ENCODE measurements around the gene CFAP69. TPM values are rescaled to one million over a fixed set of nuclear protein-coding genes. Genes with fewer than 3 reads are reported as not detected.

Gene CFAP69
- total and polyA plus RNA-seq, 4 experiments from 2014 or later: 0.58 TPM; not detected in 3

DNA sequence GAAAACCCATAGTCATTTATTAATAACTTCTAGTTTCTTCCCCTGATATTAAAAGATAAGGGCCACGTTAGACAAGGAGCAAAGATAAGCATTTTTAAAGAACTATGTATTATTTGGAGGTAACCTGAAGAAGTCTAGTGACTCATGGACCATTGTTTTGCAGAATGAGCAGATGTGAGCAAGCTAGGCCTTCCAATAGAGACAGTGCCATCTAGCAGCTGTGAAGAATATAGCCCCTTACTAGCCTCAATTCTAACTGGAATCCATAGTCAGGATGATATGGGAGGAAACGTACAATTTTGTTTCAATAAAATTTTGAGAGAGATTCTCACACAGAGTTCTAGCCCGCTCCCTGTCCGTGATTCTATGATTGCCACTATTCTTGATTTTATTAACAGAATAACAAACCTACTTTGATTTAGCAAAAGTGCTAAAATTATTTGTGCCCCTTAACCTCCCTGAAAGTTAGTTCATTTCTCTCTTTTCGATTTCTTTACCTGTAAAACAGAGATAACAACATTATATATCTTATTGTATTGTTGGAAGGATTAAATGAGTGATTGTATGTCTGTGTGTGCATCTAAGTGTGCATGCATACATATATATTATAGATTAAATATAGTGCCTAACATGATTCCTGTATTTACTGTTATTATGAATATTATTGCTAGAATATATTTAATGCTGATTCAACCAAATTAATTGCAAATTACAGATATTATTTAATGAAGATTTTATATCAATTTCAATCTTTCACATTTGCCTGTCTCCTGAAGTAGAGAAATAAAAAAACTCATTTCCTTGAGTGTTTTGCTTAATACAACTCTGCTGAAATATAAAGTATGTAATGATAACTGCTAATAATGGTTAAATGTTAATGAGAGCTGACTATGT, 53.4 kb downstream of the CFAP69 start:
- H3K36me3 ChIP-seq (ENCODE audit: insufficient read depth, low read length): no peaks in the 10 kb centered on the region
- H3K4me3 Mint-ChIP-seq: no peak overlapping the region
- no peak overlapping the region for H3K4me3 ChIP-seq (ENCODE audit: low read length in 2 of 2)
- no peak overlapping the region for H3K27ac Mint-ChIP-seq
- peaks cover 0 to 3% (median 0%) of the 10 kb centered on the region in 8 donors for H3K9me3 Mint-ChIP-seq
- POLR2A ChIA-PET (ENCODE audit: partially characterized antibody): no interaction called here
- no peaks in the 10 kb centered on the region for H3K9me3 ChIP-seq (ENCODE audit: control insufficient read depth in 1 of 2, low read length in 2 of 2)
- intact Hi-C loops (cut with micrococcal nuclease): loop anchor here (10.0 kb wide), 2 partner anchors 144 to 476 kb away; partner anchors contain the start of gene STEAP1
- no peaks in the 10 kb centered on the region for H3K27me3 ChIP-seq (ENCODE audit: insufficient read depth, low read length)
- no peak overlapping the region for H3K27ac ChIP-seq (ENCODE audit: low read depth, low read length)
- H3K27me3 Mint-ChIP-seq: peaks cover 2 to 5% of the 10 kb centered on the region in 2 donors
- CTCF ChIA-PET (ENCODE audit: partially characterized antibody): interaction anchor here (1.0 to 1.7 kb wide), 6 partner anchors 11 to 144 kb away, joined by 3 to 5 read pairs (median 3); partner anchors contain the start of gene STEAP1
- H3K4me1 Mint-ChIP-seq: no peaks in the 10 kb centered on the region
- DNase-seq: peak in 1 of 5 donors; percentile 7
- H3K36me3 Mint-ChIP-seq: no peaks in the 10 kb centered on the region
- H3K4me1 ChIP-seq (ENCODE audit: insufficient read depth, low read length): no peaks in the 10 kb centered on the region

GRCh38 chr7:90303241-90303640, 58.3 kb downstream of the CFAP69 start:
- Mint-ChIP-seq H3K4me3 (no peak overlapping the region), H3K36me3 (no peaks in the 10 kb centered on the region), H3K9me3 (no peaks in the 10 kb centered on the region), H3K4me1 (no peaks in the 10 kb centered on the region), H3K27me3 (peaks cover 2% of the 10 kb centered on the region in 2 donors), H3K27ac (no peak overlapping the region)
- ChIA-PET CTCF (ENCODE audit: partially characterized antibody) (no interaction called here), POLR2A (ENCODE audit: partially characterized antibody) (no interaction called here)
- no peak for DNase-seq
- intact Hi-C loops (cut with micrococcal nuclease): no loop called here
- H3K4me1 ChIP-seq (ENCODE audit: insufficient read depth, low read length): no peaks in the 10 kb centered on the region
- H3K9me3 ChIP-seq (ENCODE audit: control insufficient read depth in 1 of 2, low read length in 2 of 2): no peaks in the 10 kb centered on the region
- H3K36me3 ChIP-seq (ENCODE audit: insufficient read depth, low read length): no peaks in the 10 kb centered on the region
- H3K27me3 ChIP-seq (ENCODE audit: insufficient read depth, low read length): no peaks in the 10 kb centered on the region
- no peak overlapping the region for H3K27ac ChIP-seq (ENCODE audit: low read depth, low read length)
- no peak overlapping the region for H3K4me3 ChIP-seq (ENCODE audit: low read length in 2 of 2)

- Mint-ChIP-seq H3K27me3 (peaks cover 4% of the 10 kb centered on the region in 2 donors), H3K4me1 (no peaks in the 10 kb centered on the region), H3K9me3 (no peaks in the 10 kb centered on the region), H3K27ac (no peak overlapping the region), H3K36me3 (no peaks in the 10 kb centered on the region), H3K4me3 (no peak overlapping the region)
- Histone ChIP-seq H3K4me1 (ENCODE audit: insufficient read depth, low read length) (no peaks in the 10 kb centered on the region), H3K4me3 (ENCODE audit: low read length in 2 of 2) (no peak overlapping the region), H3K27me3 (ENCODE audit: insufficient read depth, low read length) (no peaks in the 10 kb centered on the region), H3K9me3 (ENCODE audit: control insufficient read depth in 1 of 2, low read length in 2 of 2) (no peaks in the 10 kb centered on the region), H3K36me3 (ENCODE audit: insufficient read depth, low read length) (no peaks in the 10 kb centered on the region), H3K27ac (ENCODE audit: low read depth, low read length) (no peak overlapping the region)
- intact Hi-C loops (cut with micrococcal nuclease): no loop called here
- POLR2A ChIA-PET (ENCODE audit: partially characterized antibody): no interaction called here
- no peak for DNase-seq
- CTCF ChIA-PET (ENCODE audit: partially characterized antibody): no interaction called here
Measured at GRCh38 chr7:90309872-90310271, 64.9 kb downstream of the CFAP69 start.

GRCh38 chr7:90311175-90311574, 66.2 kb downstream of the CFAP69 start:
- H3K36me3 Mint-ChIP-seq: no peaks in the 10 kb centered on the region
- H3K27me3 Mint-ChIP-seq: peaks cover 6 to 7% of the 10 kb centered on the region in 2 donors
- H3K4me3 ChIP-seq (ENCODE audit: low read length in 2 of 2): no peak overlapping the region
- H3K4me1 ChIP-seq (ENCODE audit: insufficient read depth, low read length): no peaks in the 10 kb centered on the region
- no peaks in the 10 kb centered on the region for H3K9me3 Mint-ChIP-seq
- H3K27ac Mint-ChIP-seq: no peak overlapping the region
- intact Hi-C loops (cut with micrococcal nuclease): no loop called here
- no peak overlapping the region for H3K4me3 Mint-ChIP-seq
- H3K9me3 ChIP-seq (ENCODE audit: control insufficient read depth in 1 of 2, low read length in 2 of 2): no peaks in the 10 kb centered on the region
- H3K27me3 ChIP-seq (ENCODE audit: insufficient read depth, low read length): no peaks in the 10 kb centered on the region
- no peak overlapping the region for H3K27ac ChIP-seq (ENCODE audit: low read depth, low read length)
- H3K36me3 ChIP-seq (ENCODE audit: insufficient read depth, low read length): no peaks in the 10 kb centered on the region
- CTCF ChIA-PET (ENCODE audit: partially characterized antibody): interaction anchor here (1.0 to 2.5 kb wide), 2 partner anchors 35 to 117 kb away, joined by 3 to 34 read pairs; partner anchors contain the start of gene GTPBP10
- no peaks in the 10 kb centered on the region for H3K4me1 Mint-ChIP-seq
- POLR2A ChIA-PET (ENCODE audit: partially characterized antibody): no interaction called here
- no peak for DNase-seq

GRCh38 chr7:90312745-90313144, 67.8 kb downstream of the CFAP69 start:
- Histone ChIP-seq H3K4me3 (ENCODE audit: low read length in 2 of 2) (no peak overlapping the region), H3K27ac (ENCODE audit: low read depth, low read length) (no peak overlapping the region), H3K4me1 (ENCODE audit: insufficient read depth, low read length) (no peaks in the 10 kb centered on the region), H3K9me3 (ENCODE audit: control insufficient read depth in 1 of 2, low read length in 2 of 2) (no peaks in the 10 kb centered on the region), H3K36me3 (ENCODE audit: insufficient read depth, low read length) (no peaks in the 10 kb centered on the region), H3K27me3 (ENCODE audit: insufficient read depth, low read length) (no peaks in the 10 kb centered on the region)
- Mint-ChIP-seq H3K36me3 (no peaks in the 10 kb centered on the region), H3K4me3 (no peak overlapping the region), H3K27me3 (peaks cover 8 to 11% of the 10 kb centered on the region in 2 donors), H3K9me3 (no peaks in the 10 kb centered on the region), H3K27ac (no peak overlapping the region), H3K4me1 (no peaks in the 10 kb centered on the region)
- no peak for DNase-seq
- ChIA-PET CTCF (ENCODE audit: partially characterized antibody) (interaction anchor here (0.6 to 2.5 kb wide), 5 partner anchors 11 to 115 kb away, joined by 3 to 34 read pairs (median 3); no protein-coding TSS in a partner anchor), POLR2A (ENCODE audit: partially characterized antibody) (no interaction called here)
- intact Hi-C loops (cut with micrococcal nuclease): loop anchor here (1.0 kb wide), 1 partner anchor 115 kb away; no protein-coding TSS in a partner anchor

DNA sequence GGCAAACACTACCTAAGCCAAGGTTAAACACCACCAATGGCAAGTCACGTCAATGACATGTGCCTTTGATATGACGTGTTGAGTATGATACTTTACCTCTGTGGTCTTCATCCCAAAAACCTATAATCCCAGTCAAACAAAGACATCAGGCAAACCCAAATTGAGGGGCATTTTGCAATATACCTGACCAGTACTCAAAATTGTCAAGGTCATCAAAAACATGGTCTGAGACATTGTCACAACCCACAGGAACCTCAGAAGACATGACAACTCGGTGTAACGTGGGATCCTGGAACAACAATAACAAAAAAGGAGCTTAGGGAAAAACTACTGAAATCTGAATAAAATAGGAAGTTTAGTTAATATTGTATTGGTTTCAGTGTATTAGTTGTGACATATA, 68.9 kb downstream of the CFAP69 start:
- Histone ChIP-seq H3K27ac (ENCODE audit: low read depth, low read length) (no peak overlapping the region), H3K36me3 (ENCODE audit: insufficient read depth, low read length) (no peaks in the 10 kb centered on the region), H3K4me3 (ENCODE audit: low read length in 2 of 2) (no peak overlapping the region), H3K27me3 (ENCODE audit: insufficient read depth, low read length) (no peaks in the 10 kb centered on the region), H3K4me1 (ENCODE audit: insufficient read depth, low read length) (no peaks in the 10 kb centered on the region), H3K9me3 (ENCODE audit: control insufficient read depth in 1 of 2, low read length in 2 of 2) (no peaks in the 10 kb centered on the region)
- intact Hi-C loops (cut with micrococcal nuclease): no loop called here
- ChIA-PET CTCF (ENCODE audit: partially characterized antibody) (interaction anchor here (0.7 to 1.6 kb wide), 2 partner anchors 16 to 114 kb away, joined by 3 read pairs; no protein-coding TSS in a partner anchor), POLR2A (ENCODE audit: partially characterized antibody) (no interaction called here)
- Mint-ChIP-seq H3K9me3 (no peaks in the 10 kb centered on the region), H3K4me3 (no peak overlapping the region), H3K36me3 (no peaks in the 10 kb centered on the region), H3K27me3 (peaks cover 9 to 11% of the 10 kb centered on the region in 2 donors), H3K27ac (no peak overlapping the region), H3K4me1 (no peaks in the 10 kb centered on the region)
- DNase-seq: no peak

DNA sequence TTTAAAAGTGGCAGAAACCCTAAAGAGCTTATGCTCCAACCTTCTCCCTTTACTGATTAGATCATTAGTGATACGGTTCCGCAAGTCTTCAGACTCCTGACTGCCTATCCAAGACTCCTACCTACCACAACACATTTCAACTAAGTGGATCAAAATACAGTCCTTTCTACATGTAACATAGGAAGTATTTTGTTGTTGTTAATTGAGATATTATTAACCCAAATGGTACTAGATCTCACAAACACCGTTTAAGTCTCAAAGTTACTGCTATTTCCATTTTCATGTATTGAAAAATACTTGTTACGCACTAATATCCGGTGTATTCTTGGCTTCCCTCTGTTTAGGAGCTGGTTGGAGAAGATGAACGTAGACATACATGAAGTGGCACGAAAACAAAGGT, 75.0 kb downstream of the CFAP69 start:
- H3K4me3 ChIP-seq (ENCODE audit: low read length in 2 of 2): no peak overlapping the region
- no peak for DNase-seq
- Mint-ChIP-seq H3K4me1 (peaks cover 6 to 15% (median 11%) of the 10 kb centered on the region in 4 donors), H3K9me3 (peaks cover 0 to 2% (median 0%) of the 10 kb centered on the region in 8 donors), H3K27me3 (peaks cover 32 to 40% of the 10 kb centered on the region in 2 donors), H3K27ac (no peak overlapping the region), H3K4me3 (no peak overlapping the region), H3K36me3 (no peaks in the 10 kb centered on the region)
- H3K27me3 ChIP-seq (ENCODE audit: insufficient read depth, low read length): peaks cover 6% of the 10 kb centered on the region
- no peaks in the 10 kb centered on the region for H3K4me1 ChIP-seq (ENCODE audit: insufficient read depth, low read length)
- CTCF ChIA-PET (ENCODE audit: partially characterized antibody): no interaction called here
- POLR2A ChIA-PET (ENCODE audit: partially characterized antibody): no interaction called here
- no peaks in the 10 kb centered on the region for H3K9me3 ChIP-seq (ENCODE audit: control insufficient read depth in 1 of 2, low read length in 2 of 2)
- H3K36me3 ChIP-seq (ENCODE audit: insufficient read depth, low read length): no peaks in the 10 kb centered on the region
- intact Hi-C loops (cut with micrococcal nuclease): no loop called here
- H3K27ac ChIP-seq (ENCODE audit: low read depth, low read length): no peak overlapping the region

All from CD4-positive, alpha-beta memory T cell (primary cell).